GM13976 (cell line): ENCODE data around the gene SHISA9.

ENCODE experiments used
- DNase-seq: peaks from one replicate; pipeline ENCODE4 v3.0.0; 2012; ENCODE audit warnings: low spot score
- in situ Hi-C: fragments of 300-500 bp; cut with MboI; formaldehyde crosslinking; loops from one replicate; pipeline ENCODE4 v1.12.0; 2022; ENCODE audit warnings: low sequenced_read_pairs, mixed read lengths, inconsistent platforms; ENCODE audit not compliant: unreplicated experiment
- TF ChIP-seq, protein P1 (sequence below): IDR thresholded peaks from 2 replicates; pipeline ENCODE4 v1.5.1; 2012; ENCODE audit warnings: borderline replicate concordance, mild to moderate bottlenecking; ENCODE audit not compliant: insufficient read depth; ENCODE audit errors: extremely low read depth, missing control alignments, control extremely low read depth

The SHISA9 gene

DNA sequence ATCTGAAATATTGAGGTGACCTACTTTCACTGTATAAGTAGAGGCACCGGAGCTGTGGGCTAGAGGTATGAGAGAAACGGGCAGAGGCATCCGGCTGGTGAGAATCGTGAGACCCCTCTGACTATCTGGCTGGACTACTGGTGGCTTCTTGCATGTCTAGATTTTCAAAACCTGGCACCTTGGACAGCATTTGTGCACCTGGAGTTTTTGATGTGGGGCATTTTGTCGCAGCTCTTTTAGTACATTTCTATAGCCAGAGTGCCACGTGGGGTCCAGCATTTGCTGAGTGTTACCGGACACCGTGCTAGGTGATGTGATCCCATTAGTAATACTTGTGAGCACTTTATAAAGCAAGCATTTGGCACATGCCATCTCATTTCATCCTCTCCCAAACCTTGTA, 32.6 kb upstream of the SHISA9 start:
- no peak for DNase-seq
- in situ Hi-C loops: no loop called here
- TF ChIP-seq, protein P1, sequence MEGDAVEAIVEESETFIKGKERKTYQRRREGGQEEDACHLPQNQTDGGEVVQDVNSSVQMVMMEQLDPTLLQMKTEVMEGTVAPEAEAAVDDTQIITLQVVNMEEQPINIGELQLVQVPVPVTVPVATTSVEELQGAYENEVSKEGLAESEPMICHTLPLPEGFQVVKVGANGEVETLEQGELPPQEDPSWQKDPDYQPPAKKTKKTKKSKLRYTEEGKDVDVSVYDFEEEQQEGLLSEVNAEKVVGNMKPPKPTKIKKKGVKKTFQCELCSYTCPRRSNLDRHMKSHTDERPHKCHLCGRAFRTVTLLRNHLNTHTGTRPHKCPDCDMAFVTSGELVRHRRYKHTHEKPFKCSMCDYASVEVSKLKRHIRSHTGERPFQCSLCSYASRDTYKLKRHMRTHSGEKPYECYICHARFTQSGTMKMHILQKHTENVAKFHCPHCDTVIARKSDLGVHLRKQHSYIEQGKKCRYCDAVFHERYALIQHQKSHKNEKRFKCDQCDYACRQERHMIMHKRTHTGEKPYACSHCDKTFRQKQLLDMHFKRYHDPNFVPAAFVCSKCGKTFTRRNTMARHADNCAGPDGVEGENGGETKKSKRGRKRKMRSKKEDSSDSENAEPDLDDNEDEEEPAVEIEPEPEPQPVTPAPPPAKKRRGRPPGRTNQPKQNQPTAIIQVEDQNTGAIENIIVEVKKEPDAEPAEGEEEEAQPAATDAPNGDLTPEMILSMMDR: no peak

- TF ChIP-seq, protein P1: no peak
- DNase-seq: no peak
- in situ Hi-C loops: no loop called here
Measured at GRCh38 chr16:12869698-12870427, 31.5 kb upstream of the SHISA9 start.

DNA sequence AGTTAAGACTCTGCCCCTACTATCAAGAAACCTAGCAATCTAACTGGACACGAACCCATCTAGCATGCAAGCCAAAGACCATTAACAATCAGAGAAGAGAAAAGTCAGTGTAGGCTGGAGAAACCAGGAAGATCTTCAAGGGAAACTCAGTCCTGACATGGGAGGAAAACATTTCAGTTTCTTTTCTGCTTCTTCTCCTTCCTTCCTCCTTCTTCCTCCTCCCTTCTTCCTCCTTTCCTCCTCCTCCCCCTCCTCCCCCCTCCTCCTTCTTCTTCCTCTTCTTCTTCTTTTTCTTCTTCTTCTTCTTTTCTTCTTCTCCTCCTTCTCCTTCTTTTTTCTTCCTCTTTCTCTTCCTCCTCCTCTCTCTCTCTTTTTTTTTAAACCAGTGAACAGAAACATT, 29.6 kb upstream of the SHISA9 start:
- in situ Hi-C loops: no loop called here
- TF ChIP-seq, protein P1: no peak
- DNase-seq: no peak

- DNase-seq: no peak
- in situ Hi-C loops: no loop called here
- TF ChIP-seq, protein P1: no peak
Measured at GRCh38 chr16:12874186-12874585, 27.2 kb upstream of the SHISA9 start.

DNA sequence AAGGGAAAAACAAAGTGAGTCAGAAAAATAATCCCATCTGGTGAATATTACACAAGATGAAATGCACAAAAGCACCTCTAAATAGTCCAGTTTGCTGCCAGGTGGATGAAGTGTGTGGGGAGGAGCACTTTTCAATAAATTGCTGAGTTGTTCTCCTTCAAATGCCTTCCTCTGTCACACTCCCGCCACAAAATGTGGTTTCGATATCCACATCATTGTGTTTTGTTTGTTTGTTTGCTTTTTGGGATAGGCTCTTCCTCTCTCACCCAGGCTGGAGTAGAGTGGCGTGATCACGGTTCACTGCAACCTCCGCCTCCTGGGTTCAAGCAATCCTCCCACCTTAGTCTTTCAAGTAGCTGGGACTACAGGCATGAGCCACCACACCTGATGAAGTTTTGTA, 24.6 kb upstream of the SHISA9 start:
- TF ChIP-seq, protein P1: no peak
- in situ Hi-C loops: no loop called here
- no peak for DNase-seq

DNA sequence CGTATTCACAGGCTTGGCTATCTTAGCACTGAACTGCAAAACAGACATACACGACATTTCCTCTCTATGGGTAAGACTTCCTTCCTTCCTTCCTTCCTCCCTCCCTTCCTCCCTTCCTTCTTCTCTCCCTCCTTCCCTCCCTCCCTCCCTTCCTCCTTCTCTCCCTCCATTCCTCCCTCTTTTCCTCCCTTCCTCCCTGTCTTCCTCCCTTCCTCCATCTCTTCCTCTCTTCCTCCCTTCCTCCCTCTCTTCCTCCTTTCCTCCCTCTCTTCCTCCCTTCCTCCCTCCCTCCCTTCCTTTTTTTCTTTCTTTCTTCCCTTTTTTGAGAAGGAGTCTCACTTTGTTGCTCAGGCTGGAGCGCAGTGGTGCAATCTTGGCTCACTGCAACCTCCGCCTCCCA, 22.4 kb upstream of the SHISA9 start:
- no peak for DNase-seq
- in situ Hi-C loops: no loop called here
- TF ChIP-seq, protein P1: no peak
